Calu3 (cell line): ENCODE measurements around the gene TNFSF15. TPM values are rescaled to one million over a fixed set of nuclear protein-coding genes. Genes with fewer than 3 reads are reported as not detected.

Experiments used
- BruUV-seq: library from RNA; stranded (reverse); fragments of 400-500 nt; replicated peaks from 2 replicates; lab custom pipeline; 2021; lab: Mats Ljungman, UMichigan
- CTCF ChIA-PET: fragments of 300-600 bp; sonication (Branson Sonifier 250); formaldehyde crosslinking; loops from one replicate; lab custom pipeline; 2022; ENCODE audit warnings: antibody characterized with exemption; lab: Charles Lee
- DNase-seq: peaks from one replicate; pipeline ENCODE4 v3.0.0; 2022
- H3K27ac Mint-ChIP-seq: one replicate; pipeline ENCODE4 v1.8.0; 2022; ENCODE audit warnings: mixed read lengths; ENCODE audit not compliant: unreplicated experiment
- H3K27me3 Mint-ChIP-seq: one replicate; pipeline ENCODE4 v1.8.0; 2022; ENCODE audit warnings: mixed read lengths; ENCODE audit not compliant: unreplicated experiment
- H3K36me3 Mint-ChIP-seq: one replicate; pipeline ENCODE4 v1.8.0; 2022; ENCODE audit warnings: mild to moderate bottlenecking, moderate library complexity, mixed read lengths; ENCODE audit not compliant: insufficient read depth, unreplicated experiment
- H3K4me1 Mint-ChIP-seq: one replicate; pipeline ENCODE4 v1.8.0; 2022; ENCODE audit warnings: mild to moderate bottlenecking, low read depth, mixed read lengths; ENCODE audit not compliant: unreplicated experiment
- H3K4me3 Mint-ChIP-seq: one replicate; pipeline ENCODE4 v1.8.0; 2022; ENCODE audit warnings: mild to moderate bottlenecking, low read depth, moderate library complexity, mixed read lengths; ENCODE audit not compliant: unreplicated experiment
- H3K9me3 Mint-ChIP-seq: one replicate; pipeline ENCODE4 v1.8.0; 2022; ENCODE audit warnings: low read depth, mixed read lengths; ENCODE audit not compliant: unreplicated experiment
- CTCF ChIP-seq: fragments of 200-600 bp; IDR thresholded peaks from one replicate; pipeline ENCODE4 v1.8.0; 2022; ENCODE audit warnings: antibody characterized with exemption; ENCODE audit not compliant: unreplicated experiment
- intact Hi-C: fragments of 100-400 bp; cut with micrococcal nuclease; formaldehyde crosslinking; loops from one replicate; pipeline ENCODE4 v1.10.0; 2022; ENCODE audit not compliant: unreplicated experiment
- total RNA-seq: library from RNA; stranded (reverse); gene quantifications from 2 replicates; pipeline ENCODE4 v1.2.3, GENCODE V29; 2022

TNFSF15 gene
- total RNA-seq, 1 experiment from 2014 or later = 4.9 TPM

- Mint-ChIP-seq H3K27ac (no peak overlapping the region), H3K36me3 (no peaks in the 10 kb centered on the region), H3K27me3 (no peaks in the 10 kb centered on the region), H3K9me3 (no peaks in the 10 kb centered on the region), H3K4me1 (peaks cover 21% of the 10 kb centered on the region), H3K4me3 (no peak overlapping the region)
- no peak for DNase-seq
- CTCF ChIA-PET = interaction anchor here (1.5 kb wide), 1 partner anchor 19 kb away, joined by 3 read pairs; no protein-coding TSS in a partner anchor
- intact Hi-C loops = no loop called here
- no TSS peak for BruUV-seq
- no peak for TF ChIP-seq CTCF
Measured at GRCh38 chr9:114798101-114798500, 7.7 kb downstream of the TNFSF15 start.

- no TSS peak for BruUV-seq
- no peaks in the 10 kb centered on the region for H3K27me3 Mint-ChIP-seq
- H3K4me1 Mint-ChIP-seq = no peaks in the 10 kb centered on the region
- TF ChIP-seq CTCF = no peak
- H3K36me3 Mint-ChIP-seq = peaks cover 7% of the 10 kb centered on the region
- intact Hi-C loops = no loop called here
- DNase-seq = no peak
- H3K9me3 Mint-ChIP-seq = no peaks in the 10 kb centered on the region
- no peak overlapping the region for H3K27ac Mint-ChIP-seq
- CTCF ChIA-PET = no interaction called here
- H3K4me3 Mint-ChIP-seq = no peak overlapping the region
Measured at GRCh38 chr9:114792396-114792795, 13.4 kb downstream of the TNFSF15 start.

- BruUV-seq = no TSS peak
- Mint-ChIP-seq H3K4me3 (no peak overlapping the region), H3K27ac (no peak overlapping the region), H3K4me1 (no peaks in the 10 kb centered on the region), H3K36me3 (peaks cover 7% of the 10 kb centered on the region), H3K27me3 (no peaks in the 10 kb centered on the region), H3K9me3 (no peaks in the 10 kb centered on the region)
- CTCF ChIA-PET = no interaction called here
- no peak for DNase-seq
- TF ChIP-seq CTCF = no peak
- intact Hi-C loops = no loop called here
Measured at GRCh38 chr9:114791736-114792135, 14.1 kb downstream of the TNFSF15 start.

- Mint-ChIP-seq H3K9me3 (no peaks in the 10 kb centered on the region), H3K27me3 (no peaks in the 10 kb centered on the region), H3K4me1 (no peaks in the 10 kb centered on the region), H3K4me3 (no peak overlapping the region), H3K36me3 (peaks cover 7% of the 10 kb centered on the region), H3K27ac (no peak overlapping the region)
- intact Hi-C loops = no loop called here
- no peak for TF ChIP-seq CTCF
- no peak for DNase-seq
- CTCF ChIA-PET = no interaction called here
- BruUV-seq = no TSS peak
Measured at GRCh38 chr9:114791312-114791711, 14.5 kb downstream of the TNFSF15 start.
